Central memory CD8-positive, alpha-beta T cell (primary cell): ENCODE data around the gene HTD2.
A peak's percentile ranks its signal among the peaks of the same experiment; 100 is the strongest.

ENCODE experiments used
- ATAC-seq: fragments of 150-1000 bp; cut with Tn5 transposase; replicated peaks from 2 replicates; pipeline ENCODE4 v1.10.0; 2022; ENCODE audit warnings: mild to moderate bottlenecking, moderate FRiP score, moderate number of reproducible peaks; ENCODE audit not compliant: poor library complexity, severe bottlenecking; ENCODE audit errors: extremely low read depth
- DNase-seq, 2 donors: peaks; one replicate each; pipeline ENCODE4 v3.0.0; 2021; ENCODE audit warnings: low spot score in 2 of 2
- H3K27ac Mint-ChIP-seq: one replicate; pipeline ENCODE4 v1.8.0; 2022; ENCODE audit warnings: low read depth, mild to moderate bottlenecking, moderate library complexity, mixed read lengths
- H3K27me3 Mint-ChIP-seq: one replicate; pipeline ENCODE4 v1.8.0; 2022; ENCODE audit warnings: mixed read lengths
- H3K36me3 Mint-ChIP-seq: one replicate; pipeline ENCODE4 v1.8.0; 2022; ENCODE audit warnings: mild to moderate bottlenecking, moderate library complexity, mixed read lengths; ENCODE audit not compliant: insufficient read depth
- H3K4me1 Mint-ChIP-seq: one replicate; pipeline ENCODE4 v1.8.0; 2022; ENCODE audit warnings: mixed read lengths
- H3K4me3 Mint-ChIP-seq: one replicate; pipeline ENCODE4 v1.8.0; 2022; ENCODE audit warnings: mild to moderate bottlenecking, moderate library complexity, mixed read lengths
- H3K9me3 Mint-ChIP-seq: one replicate; pipeline ENCODE4 v1.8.0; 2022; ENCODE audit warnings: mixed read lengths

HTD2 gene

DNA sequence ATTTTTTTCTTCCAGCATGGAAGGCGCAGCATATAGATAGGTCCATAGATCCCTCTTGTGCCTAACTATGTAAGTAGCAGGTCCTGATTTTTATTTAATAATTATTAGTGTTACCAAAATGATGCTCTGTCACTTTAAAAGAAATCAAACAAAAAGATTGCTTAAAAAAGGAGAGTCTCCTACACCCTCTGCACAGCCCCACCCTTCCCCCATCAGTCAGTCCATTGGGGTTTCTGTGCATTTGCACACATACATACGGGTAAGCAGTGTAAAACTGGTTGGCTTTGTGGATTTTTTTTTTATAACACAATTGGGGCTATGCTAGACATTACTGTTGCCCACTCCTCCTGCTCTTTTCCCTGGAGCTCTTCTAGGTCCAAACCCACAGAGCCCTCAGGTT, 7.2 kb upstream of the HTD2 start:
- no peak for DNase-seq
- Mint-ChIP-seq H3K4me1 (no peaks in the 10 kb centered on the region), H3K27ac (no peak overlapping the region), H3K9me3 (no peaks in the 10 kb centered on the region), H3K27me3 (peaks cover 44% of the 10 kb centered on the region), H3K36me3 (peaks cover 2% of the 10 kb centered on the region), H3K4me3 (no peak overlapping the region)
- no peak for ATAC-seq

- Mint-ChIP-seq H3K27ac (no peak overlapping the region), H3K4me3 (no peak overlapping the region), H3K9me3 (no peaks in the 10 kb centered on the region), H3K36me3 (peaks cover 2% of the 10 kb centered on the region), H3K4me1 (no peaks in the 10 kb centered on the region), H3K27me3 (peaks cover 44% of the 10 kb centered on the region)
- no peak for DNase-seq
- ATAC-seq = no peak
These were observed 6.3 kb upstream of the HTD2 start for GRCh38 chr3:58299839-58300516.

- H3K27me3 Mint-ChIP-seq = peaks cover 3% of the 10 kb centered on the region
- ATAC-seq (no peak), DNase-seq (peak in 1 of 2 donors; percentile 24)
- H3K36me3 Mint-ChIP-seq = peaks cover 50% of the 10 kb centered on the region
- H3K4me1 Mint-ChIP-seq = peaks cover 35% of the 10 kb centered on the region
- peak overlapping the region; percentile 99 for H3K27ac Mint-ChIP-seq
- peak overlapping the region; percentile 94 for H3K4me3 Mint-ChIP-seq
- H3K9me3 Mint-ChIP-seq = no peaks in the 10 kb centered on the region
These were observed 1.4 kb downstream of the HTD2 start for GRCh38 chr3:58307639-58308215.

- no peaks in the 10 kb centered on the region for H3K9me3 Mint-ChIP-seq
- no peak for ATAC-seq
- no peak for DNase-seq
- H3K36me3 Mint-ChIP-seq = peaks cover 57% of the 10 kb centered on the region
- no peak overlapping the region for H3K27ac Mint-ChIP-seq
- no peak overlapping the region for H3K4me3 Mint-ChIP-seq
- H3K27me3 Mint-ChIP-seq = no peaks in the 10 kb centered on the region
- peaks cover 43% of the 10 kb centered on the region for H3K4me1 Mint-ChIP-seq
These were observed 2.4 kb downstream of the HTD2 start for GRCh38 chr3:58308728-58309127.

GRCh38 chr3:58317811-58318210, 11.5 kb downstream of the HTD2 start:
- Mint-ChIP-seq H3K4me3 (no peak overlapping the region), H3K27ac (no peak overlapping the region), H3K4me1 (peaks cover 15% of the 10 kb centered on the region), H3K9me3 (no peaks in the 10 kb centered on the region), H3K27me3 (no peaks in the 10 kb centered on the region), H3K36me3 (peaks cover 48% of the 10 kb centered on the region)
- no peak for ATAC-seq
- no peak for DNase-seq

- no peak for ATAC-seq
- peaks cover 7% of the 10 kb centered on the region for H3K4me1 Mint-ChIP-seq
These were observed 15.5 kb downstream of the HTD2 start for GRCh38 chr3:58321791-58322190.

GRCh38 chr3:58322793-58323192, 16.5 kb downstream of the HTD2 start:
- no peaks in the 10 kb centered on the region for H3K9me3 Mint-ChIP-seq
- H3K4me3 Mint-ChIP-seq = no peak overlapping the region
- peaks cover 18% of the 10 kb centered on the region for H3K36me3 Mint-ChIP-seq
- no peak for ATAC-seq
- H3K4me1 Mint-ChIP-seq = peaks cover 7% of the 10 kb centered on the region
- H3K27ac Mint-ChIP-seq = no peak overlapping the region
- no peak for DNase-seq
- no peaks in the 10 kb centered on the region for H3K27me3 Mint-ChIP-seq

More at GRCh38 chr3:58321791-58322190, 15.5 kb downstream of the HTD2 start:
- H3K27ac Mint-ChIP-seq = no peak overlapping the region
- H3K36me3 Mint-ChIP-seq = peaks cover 26% of the 10 kb centered on the region
- no peak for DNase-seq
- no peak overlapping the region for H3K4me3 Mint-ChIP-seq
- no peaks in the 10 kb centered on the region for H3K27me3 Mint-ChIP-seq
- H3K9me3 Mint-ChIP-seq = no peaks in the 10 kb centered on the region

DNA sequence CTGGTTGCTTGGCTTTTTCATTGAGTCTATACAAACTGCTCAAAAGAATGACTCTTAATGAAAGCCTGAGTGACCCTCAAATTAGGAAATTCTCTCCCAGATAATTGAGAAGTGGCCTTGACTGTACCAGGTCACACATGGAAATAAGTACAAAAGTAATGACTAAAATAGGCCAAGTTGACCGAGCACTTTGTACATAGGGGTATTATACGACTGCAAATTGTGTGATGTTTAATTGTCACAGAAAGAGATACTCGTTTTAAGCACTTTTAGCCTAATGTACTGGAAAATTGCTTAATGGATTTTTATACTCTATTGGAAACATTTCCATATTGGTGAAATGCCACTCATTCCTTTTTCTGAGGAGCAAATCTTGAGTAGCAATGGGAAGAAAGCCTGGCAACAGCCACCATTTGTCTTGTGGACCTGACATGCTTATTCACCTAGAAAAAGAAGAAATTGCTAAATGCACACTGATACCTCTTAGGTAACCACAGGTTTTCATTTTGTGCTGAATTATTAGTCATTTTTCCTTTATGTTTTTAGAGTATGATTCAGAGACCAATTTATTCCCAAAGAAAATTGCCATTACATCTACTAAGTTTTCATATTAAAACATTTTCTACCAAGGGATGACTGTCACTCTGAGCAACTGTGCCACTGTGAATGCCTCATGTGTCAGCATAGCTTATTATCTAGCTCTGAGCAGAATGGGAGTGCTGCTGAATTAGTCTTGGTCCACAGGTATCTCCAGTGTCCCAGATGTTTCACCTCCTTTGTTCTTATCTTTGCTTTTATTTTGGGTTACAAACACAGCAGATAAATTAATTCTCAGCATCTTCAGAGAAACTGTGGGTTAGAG, 17.4 kb downstream of the HTD2 start:
- peak overlapping the region; percentile 36 for H3K27ac Mint-ChIP-seq
- no peak for ATAC-seq
- peaks cover 9% of the 10 kb centered on the region for H3K36me3 Mint-ChIP-seq
- H3K27me3 Mint-ChIP-seq = no peaks in the 10 kb centered on the region
- H3K4me1 Mint-ChIP-seq = peaks cover 7% of the 10 kb centered on the region
- no peaks in the 10 kb centered on the region for H3K9me3 Mint-ChIP-seq
- no peak for DNase-seq
- H3K4me3 Mint-ChIP-seq = no peak overlapping the region

- H3K4me3 Mint-ChIP-seq = no peak overlapping the region
- no peaks in the 10 kb centered on the region for H3K9me3 Mint-ChIP-seq
- DNase-seq (no peak), ATAC-seq (peak; percentile 54)
- peaks cover 7% of the 10 kb centered on the region for H3K4me1 Mint-ChIP-seq
- peak overlapping the region; percentile 36 for H3K27ac Mint-ChIP-seq
- H3K36me3 Mint-ChIP-seq = peaks cover 8% of the 10 kb centered on the region
- H3K27me3 Mint-ChIP-seq = no peaks in the 10 kb centered on the region
These were observed 18.4 kb downstream of the HTD2 start for GRCh38 chr3:58324391-58325390.

GRCh38 chr3:58325525-58325992, 19.2 kb downstream of the HTD2 start:
- no peak for ATAC-seq
- Mint-ChIP-seq H3K4me1 (peaks cover 7% of the 10 kb centered on the region), H3K4me3 (no peak overlapping the region), H3K27me3 (no peaks in the 10 kb centered on the region), H3K36me3 (peaks cover 4% of the 10 kb centered on the region), H3K27ac (no peak overlapping the region), H3K9me3 (no peaks in the 10 kb centered on the region)
- DNase-seq = no peak

GRCh38 chr3:58326267-58326900, 20.1 kb downstream of the HTD2 start:
- no peaks in the 10 kb centered on the region for H3K27me3 Mint-ChIP-seq
- no peak overlapping the region for H3K27ac Mint-ChIP-seq
- H3K4me3 Mint-ChIP-seq = no peak overlapping the region
- peaks cover 2% of the 10 kb centered on the region for H3K36me3 Mint-ChIP-seq
- ATAC-seq (no peak), DNase-seq (no peak)
- H3K4me1 Mint-ChIP-seq = peaks cover 7% of the 10 kb centered on the region
- H3K9me3 Mint-ChIP-seq = no peaks in the 10 kb centered on the region
